Caco-2 (cell line): ENCODE results near the gene CIT. TPM values are rescaled to one million over a fixed set of nuclear protein-coding genes. Genes with fewer than 3 reads are reported as not detected.
"Not testable (repeated sequence)": the region's sequence is repeated elsewhere in the genome, so short reads cannot be mapped to it uniquely, and the experiment has no call there.

Experiments
- BruUV-seq: library from RNA; stranded (reverse); fragments of 400-500 nt; replicated peaks from 2 replicates; lab custom pipeline; 2021; lab: Mats Ljungman, UMichigan
- CTCF ChIA-PET: fragments of 300-600 bp; sonication (Branson Sonifier 250); formaldehyde crosslinking; loops from one replicate; lab custom pipeline; 2022; ENCODE audit warnings: antibody characterized with exemption; lab: Charles Lee
- POLR2A ChIA-PET: fragments of 300-600 bp; sonication (Branson Sonifier 250); formaldehyde crosslinking; loops from one replicate; lab custom pipeline; 2022; ENCODE audit warnings: antibody characterized with exemption; lab: Charles Lee
- DNase-seq, 2 experiments: peaks; one replicate each; pipeline versions ENCODE4 v3.0.0 to v3.0.0-alpha.2; 2020 to 2022
- H3K27me3 ChIP-seq: replicated peaks from 2 replicates; pipeline ENCODE4 v1.6.0; 2011; ENCODE audit warnings: low read length; ENCODE audit not compliant: control insufficient read depth, insufficient read depth
- H3K36me3 ChIP-seq: 2 replicates; pipeline ENCODE4 v1.5.1; 2011; ENCODE audit warnings: low read length; ENCODE audit not compliant: control insufficient read depth, insufficient read depth
- H3K4me1 ChIP-seq: fragments of 250-450 bp; sonication (Bioruptor Pico); 2 replicates; pipeline ENCODE4 v1.5.1; 2020; ENCODE audit warnings: mild to moderate bottlenecking
- H3K4me3 ChIP-seq: 2 replicates; pipeline ENCODE4 v1.5.1; 2011; ENCODE audit warnings: low read depth, mild to moderate bottlenecking, control low read depth, low read length
- H3K9me3 ChIP-seq: fragments of 250-450 bp; sonication (Bioruptor Pico); 2 replicates; pipeline ENCODE4 v1.5.1; 2020; ENCODE audit warnings: mild to moderate bottlenecking, moderate library complexity
- H3K27ac Mint-ChIP-seq: one replicate; pipeline ENCODE4 v1.8.0; 2022; ENCODE audit warnings: mixed read lengths; ENCODE audit not compliant: unreplicated experiment
- H3K27me3 Mint-ChIP-seq: one replicate; pipeline ENCODE4 v1.8.0; 2022; ENCODE audit warnings: mixed read lengths; ENCODE audit not compliant: insufficient read depth, unreplicated experiment
- H3K36me3 Mint-ChIP-seq: one replicate; pipeline ENCODE4 v1.8.0; 2022; ENCODE audit warnings: mild to moderate bottlenecking, mixed read lengths; ENCODE audit not compliant: insufficient read depth, unreplicated experiment
- H3K4me1 Mint-ChIP-seq: one replicate; pipeline ENCODE4 v1.8.0; 2022; ENCODE audit warnings: low read depth, mixed read lengths; ENCODE audit not compliant: unreplicated experiment
- H3K4me3 Mint-ChIP-seq: one replicate; pipeline ENCODE4 v1.8.0; 2022; ENCODE audit warnings: mild to moderate bottlenecking, moderate library complexity, mixed read lengths; ENCODE audit not compliant: unreplicated experiment
- H3K9me3 Mint-ChIP-seq: one replicate; pipeline ENCODE4 v1.8.0; 2022; ENCODE audit warnings: mixed read lengths; ENCODE audit not compliant: unreplicated experiment
- CTCF ChIP-seq, 2 experiments: fragments of 200-600 bp in 1 of 2; IDR thresholded peaks; 1 replicate in 1 of 2; 2 replicates in 1 of 2; pipeline versions ENCODE4 v1.5.1 to v1.8.0; 2011 to 2022; ENCODE audit warnings: antibody characterized with exemption in 1 of 2, control low read depth in 1 of 2, inconsistent platforms in 1 of 2, low read depth in 1 of 2, low read length in 1 of 2, mild to moderate bottlenecking in 1 of 2, moderate library complexity in 1 of 2; ENCODE audit not compliant: insufficient read depth in 1 of 2, severe bottlenecking in 1 of 2, unreplicated experiment in 1 of 2
- intact Hi-C: fragments of 100-400 bp; cut with micrococcal nuclease; formaldehyde crosslinking; loops from one replicate; pipeline ENCODE4 v1.10.0; 2022; ENCODE audit not compliant: unreplicated experiment
- total RNA-seq: library from RNA; stranded (reverse); gene quantifications from 2 replicates; pipeline ENCODE4 v1.2.3, GENCODE V29; 2022

The CIT gene
- total RNA-seq, 1 experiment from 2014 or later = 55.9 TPM

- no peak overlapping the region for H3K4me3 Mint-ChIP-seq
- ChIA-PET CTCF (interaction anchor here (0.5 to 0.6 kb wide), 2 partner anchors 127 to 535 kb away, joined by 3 to 9 read pairs; no protein-coding TSS in a partner anchor), POLR2A (no interaction called here)
- H3K4me1 ChIP-seq = no peaks in the 10 kb centered on the region; the same call in 1 of the 2 replicates
- H3K9me3 ChIP-seq = no peaks in the 10 kb centered on the region
- no peak overlapping the region for H3K4me3 ChIP-seq
- no peak for DNase-seq
- no TSS peak for BruUV-seq
- peaks cover 44% of the 10 kb centered on the region for H3K36me3 Mint-ChIP-seq
- no peak overlapping the region for H3K27ac Mint-ChIP-seq
- no peaks in the 10 kb centered on the region for H3K27me3 ChIP-seq
- no peaks in the 10 kb centered on the region for H3K27me3 Mint-ChIP-seq
- H3K36me3 ChIP-seq = peaks cover 3% of the 10 kb centered on the region
- intact Hi-C loops = no loop called here
- no peak for TF ChIP-seq CTCF (IDR thresholded peaks at IDR 0.05; ENCODE audit: insufficient read depth in 1 of 2, low read depth in 1 of 2, low read length in 1 of 2, severe bottlenecking in 1 of 2, unreplicated experiment in 1 of 2)
- H3K9me3 Mint-ChIP-seq = no peaks in the 10 kb centered on the region
- H3K4me1 Mint-ChIP-seq = peaks cover 5% of the 10 kb centered on the region
Measured at GRCh38 chr12:119710374-119710964, 166.7 kb downstream of the CIT start.

- BruUV-seq, H3K4me1 ChIP-seq, H3K27ac Mint-ChIP-seq, H3K4me1 Mint-ChIP-seq, H3K27me3 ChIP-seq, H3K4me3 Mint-ChIP-seq, intact Hi-C loops, H3K36me3 ChIP-seq, H3K9me3 Mint-ChIP-seq, H3K9me3 ChIP-seq, DNase-seq, CTCF ChIA-PET, H3K27me3 Mint-ChIP-seq, H3K4me3 ChIP-seq, POLR2A ChIA-PET: not testable (repeated sequence)
- peaks cover 32% of the 10 kb centered on the region for H3K36me3 Mint-ChIP-seq
Measured at GRCh38 chr12:119706427-119706826, 170.7 kb downstream of the CIT start.

GRCh38 chr12:119705182-119705581 is 171.9 kb downstream of the CIT start:
- no peak for TF ChIP-seq CTCF (IDR thresholded peaks at IDR 0.05; ENCODE audit: insufficient read depth in 1 of 2, low read depth in 1 of 2, low read length in 1 of 2, severe bottlenecking in 1 of 2, unreplicated experiment in 1 of 2)
- no peaks in the 10 kb centered on the region for H3K4me1 ChIP-seq
- POLR2A ChIA-PET = no interaction called here
- no peak for DNase-seq
- no peaks in the 10 kb centered on the region for H3K4me1 Mint-ChIP-seq
- CTCF ChIA-PET = no interaction called here
- H3K4me3 Mint-ChIP-seq = no peak overlapping the region
- no peak overlapping the region for H3K4me3 ChIP-seq
- no peak overlapping the region for H3K27ac Mint-ChIP-seq
- no peaks in the 10 kb centered on the region for H3K9me3 Mint-ChIP-seq
- no peaks in the 10 kb centered on the region for H3K27me3 Mint-ChIP-seq
- intact Hi-C loops = no loop called here
- H3K27me3 ChIP-seq = no peaks in the 10 kb centered on the region
- no TSS peak for BruUV-seq
- peaks cover 38% of the 10 kb centered on the region for H3K36me3 Mint-ChIP-seq
- H3K36me3 ChIP-seq = peaks cover 1% of the 10 kb centered on the region
- H3K9me3 ChIP-seq = no peaks in the 10 kb centered on the region
